ENCODE data around the gene BTF3L4.

DNA sequence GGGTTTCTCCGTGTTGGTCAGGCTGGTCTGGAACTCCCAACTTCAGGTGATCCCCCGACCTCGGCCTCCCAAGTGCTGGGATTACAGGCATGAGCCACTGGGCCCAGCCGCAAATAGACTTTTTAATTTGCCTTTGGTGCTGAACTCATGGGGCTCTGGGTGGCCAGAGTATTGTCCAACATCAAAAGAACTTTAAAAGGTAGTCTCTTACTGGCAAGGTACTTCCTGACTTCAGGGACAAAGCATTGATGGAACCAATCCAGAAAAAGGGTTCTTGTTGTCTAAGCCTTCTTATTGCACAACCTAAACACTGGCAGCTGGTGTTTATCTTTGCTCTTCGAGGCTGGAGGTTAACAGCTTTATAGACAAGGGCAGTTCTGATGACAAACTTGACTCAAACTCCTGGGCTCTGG lies 18.7 kb upstream of the BTF3L4 start:
- TF ChIP-seq, protein P1, sequence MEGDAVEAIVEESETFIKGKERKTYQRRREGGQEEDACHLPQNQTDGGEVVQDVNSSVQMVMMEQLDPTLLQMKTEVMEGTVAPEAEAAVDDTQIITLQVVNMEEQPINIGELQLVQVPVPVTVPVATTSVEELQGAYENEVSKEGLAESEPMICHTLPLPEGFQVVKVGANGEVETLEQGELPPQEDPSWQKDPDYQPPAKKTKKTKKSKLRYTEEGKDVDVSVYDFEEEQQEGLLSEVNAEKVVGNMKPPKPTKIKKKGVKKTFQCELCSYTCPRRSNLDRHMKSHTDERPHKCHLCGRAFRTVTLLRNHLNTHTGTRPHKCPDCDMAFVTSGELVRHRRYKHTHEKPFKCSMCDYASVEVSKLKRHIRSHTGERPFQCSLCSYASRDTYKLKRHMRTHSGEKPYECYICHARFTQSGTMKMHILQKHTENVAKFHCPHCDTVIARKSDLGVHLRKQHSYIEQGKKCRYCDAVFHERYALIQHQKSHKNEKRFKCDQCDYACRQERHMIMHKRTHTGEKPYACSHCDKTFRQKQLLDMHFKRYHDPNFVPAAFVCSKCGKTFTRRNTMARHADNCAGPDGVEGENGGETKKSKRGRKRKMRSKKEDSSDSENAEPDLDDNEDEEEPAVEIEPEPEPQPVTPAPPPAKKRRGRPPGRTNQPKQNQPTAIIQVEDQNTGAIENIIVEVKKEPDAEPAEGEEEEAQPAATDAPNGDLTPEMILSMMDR (IDR thresholded peaks at IDR 0.05; ENCODE audit: low read length): no peak
- no peak for TF ChIP-seq EZH2 (IDR thresholded peaks at IDR 0.05; ENCODE audit: borderline replicate concordance, low read length)
